ENCODE results near the gene PPARA. TPM values are rescaled to one million over a fixed set of nuclear protein-coding genes. Genes with fewer than 3 reads are reported as not detected.
"Not testable (repeated sequence)": the region's sequence is repeated elsewhere in the genome, so short reads cannot be mapped to it uniquely, and the experiment has no call there.

Gene PPARA
- total RNA-seq, 2 experiments from 2014 or later = 17.9 to 18.1 TPM

GRCh38 chr22:46196278-46196677 is 46.0 kb downstream of the PPARA start:
- Mint-ChIP-seq H3K36me3 (ENCODE audit: low read depth) (peaks cover 17% of the 10 kb centered on the region), H3K9me3 (ENCODE audit: insufficient read depth) (no peaks in the 10 kb centered on the region), H3K4me3 (no peak overlapping the region), H3K4me1 (ENCODE audit: low read depth) (peaks cover 16% of the 10 kb centered on the region), H3K27me3 (ENCODE audit: low read depth) (no peaks in the 10 kb centered on the region), H3K27ac (no peak overlapping the region)
- ChIA-PET CTCF (no interaction called here), POLR2A (interaction anchor here (0.6 kb wide), 1 partner anchor 25 kb away, joined by 3 read pairs; no protein-coding TSS in a partner anchor)
- ATAC-seq (no peak), DNase-seq (no peak)

GRCh38 chr22:46198274-46198673 is 47.9 kb downstream of the PPARA start:
- Mint-ChIP-seq H3K4me3 (no peak overlapping the region), H3K27ac (no peak overlapping the region), H3K36me3 (ENCODE audit: low read depth) (peaks cover 10% of the 10 kb centered on the region), H3K27me3 (ENCODE audit: low read depth) (no peaks in the 10 kb centered on the region), H3K4me1 (ENCODE audit: low read depth) (peaks cover 16% of the 10 kb centered on the region), H3K9me3 (ENCODE audit: insufficient read depth) (no peaks in the 10 kb centered on the region)
- ATAC-seq (no peak), DNase-seq (no peak)
- CTCF ChIA-PET = no interaction called here
- POLR2A ChIA-PET = interaction anchor here (0.6 kb wide), 1 partner anchor 11 kb away, joined by 3 read pairs; no protein-coding TSS in a partner anchor

GRCh38 chr22:46198806-46199205 is 48.5 kb downstream of the PPARA start:
- H3K9me3 Mint-ChIP-seq (ENCODE audit: insufficient read depth); H3K4me3 Mint-ChIP-seq; POLR2A ChIA-PET; DNase-seq; CTCF ChIA-PET; ATAC-seq; H3K27me3 Mint-ChIP-seq (ENCODE audit: low read depth): not testable (repeated sequence)
- Mint-ChIP-seq H3K4me1 (ENCODE audit: low read depth) (peaks cover 16% of the 10 kb centered on the region), H3K36me3 (ENCODE audit: low read depth) (peaks cover 11% of the 10 kb centered on the region), H3K27ac (peak overlapping the region; percentile 28)

- POLR2A ChIA-PET = no interaction called here
- H3K9me3 Mint-ChIP-seq (ENCODE audit: insufficient read depth) = no peaks in the 10 kb centered on the region
- no peak for DNase-seq
- CTCF ChIA-PET = interaction anchor here (0.9 kb wide), 1 partner anchor 9 kb away, joined by 3 read pairs; no protein-coding TSS in a partner anchor
- H3K4me1 Mint-ChIP-seq (ENCODE audit: low read depth) = peaks cover 7% of the 10 kb centered on the region
- H3K4me3 Mint-ChIP-seq = no peak overlapping the region
- H3K27ac Mint-ChIP-seq = no peak overlapping the region
- H3K36me3 Mint-ChIP-seq (ENCODE audit: low read depth) = peaks cover 26% of the 10 kb centered on the region
- no peaks in the 10 kb centered on the region for H3K27me3 Mint-ChIP-seq (ENCODE audit: low read depth)
- no peak for ATAC-seq
Measured at GRCh38 chr22:46201059-46201757, 50.9 kb downstream of the PPARA start.

- Mint-ChIP-seq H3K27me3 (ENCODE audit: low read depth) (no peaks in the 10 kb centered on the region), H3K4me3 (no peak overlapping the region), H3K27ac (no peak overlapping the region), H3K36me3 (ENCODE audit: low read depth) (peaks cover 26% of the 10 kb centered on the region), H3K9me3 (ENCODE audit: insufficient read depth) (no peaks in the 10 kb centered on the region), H3K4me1 (ENCODE audit: low read depth) (no peaks in the 10 kb centered on the region)
- DNase-seq (no peak), ATAC-seq (no peak)
- ChIA-PET CTCF (no interaction called here), POLR2A (no interaction called here)
Measured at GRCh38 chr22:46202897-46203600, 52.7 kb downstream of the PPARA start.

- no peak for DNase-seq
- Mint-ChIP-seq H3K4me3 (no peak overlapping the region), H3K36me3 (ENCODE audit: low read depth) (peaks cover 32% of the 10 kb centered on the region), H3K9me3 (ENCODE audit: insufficient read depth) (peaks cover 4% of the 10 kb centered on the region), H3K27ac (no peak overlapping the region), H3K4me1 (ENCODE audit: low read depth) (no peaks in the 10 kb centered on the region), H3K27me3 (ENCODE audit: low read depth) (no peaks in the 10 kb centered on the region)
- ATAC-seq = no peak
- POLR2A ChIA-PET = no interaction called here
- CTCF ChIA-PET = no interaction called here
Measured at GRCh38 chr22:46203601-46203980, 53.3 kb downstream of the PPARA start.

GRCh38 chr22:46209262-46209661 is 58.9 kb downstream of the PPARA start:
- no peak for ATAC-seq
- H3K4me3 Mint-ChIP-seq = no peak overlapping the region
- POLR2A ChIA-PET = interaction anchor here (0.7 kb wide), 1 partner anchor 11 kb away, joined by 3 read pairs; no protein-coding TSS in a partner anchor
- CTCF ChIA-PET = no interaction called here
- H3K36me3 Mint-ChIP-seq (ENCODE audit: low read depth) = peaks cover 60% of the 10 kb centered on the region
- peaks cover 4% of the 10 kb centered on the region for H3K4me1 Mint-ChIP-seq (ENCODE audit: low read depth)
- H3K27me3 Mint-ChIP-seq (ENCODE audit: low read depth) = no peaks in the 10 kb centered on the region
- no peak overlapping the region for H3K27ac Mint-ChIP-seq
- H3K9me3 Mint-ChIP-seq (ENCODE audit: insufficient read depth) = peaks cover 13% of the 10 kb centered on the region
- DNase-seq = no peak

- Mint-ChIP-seq H3K4me1 (ENCODE audit: low read depth) (peaks cover 4% of the 10 kb centered on the region), H3K9me3 (ENCODE audit: insufficient read depth) (peaks cover 13% of the 10 kb centered on the region), H3K27me3 (ENCODE audit: low read depth) (no peaks in the 10 kb centered on the region), H3K4me3 (no peak overlapping the region), H3K36me3 (ENCODE audit: low read depth) (peaks cover 64% of the 10 kb centered on the region), H3K27ac (no peak overlapping the region)
- POLR2A ChIA-PET = no interaction called here
- no peak for ATAC-seq
- CTCF ChIA-PET = no interaction called here
- no peak for DNase-seq
Measured at GRCh38 chr22:46212195-46212594, 61.9 kb downstream of the PPARA start.

- no peak overlapping the region for H3K27ac Mint-ChIP-seq
- H3K9me3 Mint-ChIP-seq (ENCODE audit: insufficient read depth) = peaks cover 13% of the 10 kb centered on the region
- ATAC-seq = no peak
- peaks cover 65% of the 10 kb centered on the region for H3K36me3 Mint-ChIP-seq (ENCODE audit: low read depth)
- ChIA-PET CTCF (no interaction called here), POLR2A (no interaction called here)
- H3K27me3 Mint-ChIP-seq (ENCODE audit: low read depth) = no peaks in the 10 kb centered on the region
- DNase-seq = no peak
- H3K4me1 Mint-ChIP-seq (ENCODE audit: low read depth) = peaks cover 4% of the 10 kb centered on the region
- no peak overlapping the region for H3K4me3 Mint-ChIP-seq
Measured at GRCh38 chr22:46213052-46213451, 62.7 kb downstream of the PPARA start.

- Mint-ChIP-seq H3K9me3 (ENCODE audit: insufficient read depth) (peaks cover 4% of the 10 kb centered on the region), H3K36me3 (ENCODE audit: low read depth) (peaks cover 59% of the 10 kb centered on the region), H3K4me3 (no peak overlapping the region), H3K27ac (no peak overlapping the region), H3K4me1 (ENCODE audit: low read depth) (peaks cover 5% of the 10 kb centered on the region), H3K27me3 (ENCODE audit: low read depth) (no peaks in the 10 kb centered on the region)
- DNase-seq (no peak), ATAC-seq (no peak)
- ChIA-PET CTCF (no interaction called here), POLR2A (no interaction called here)
Measured at GRCh38 chr22:46214149-46214548, 63.8 kb downstream of the PPARA start.

- peaks cover 59% of the 10 kb centered on the region for H3K36me3 Mint-ChIP-seq (ENCODE audit: low read depth)
- H3K27me3 Mint-ChIP-seq (ENCODE audit: low read depth) = no peaks in the 10 kb centered on the region
- H3K4me3 Mint-ChIP-seq = no peak overlapping the region
- ATAC-seq (no peak), DNase-seq (no peak)
- peaks cover 9% of the 10 kb centered on the region for H3K4me1 Mint-ChIP-seq (ENCODE audit: low read depth)
- H3K27ac Mint-ChIP-seq = no peak overlapping the region
- ChIA-PET POLR2A (no interaction called here), CTCF (no interaction called here)
- H3K9me3 Mint-ChIP-seq (ENCODE audit: insufficient read depth) = no peaks in the 10 kb centered on the region
Measured at GRCh38 chr22:46214616-46215015, 64.3 kb downstream of the PPARA start.

- no peak for ATAC-seq
Measured at GRCh38 chr22:46219636-46220035, 69.3 kb downstream of the PPARA start.

More at GRCh38 chr22:46219636-46220035, 69.3 kb downstream of the PPARA start:
- ChIA-PET POLR2A (no interaction called here), CTCF (interaction anchor here (0.6 kb wide), 1 partner anchor 515 kb away, joined by 3 read pairs; no protein-coding TSS in a partner anchor)
- DNase-seq = peak; percentile 33
- no peak overlapping the region for H3K4me3 Mint-ChIP-seq
- H3K27me3 Mint-ChIP-seq (ENCODE audit: low read depth) = no peaks in the 10 kb centered on the region
- no peaks in the 10 kb centered on the region for H3K9me3 Mint-ChIP-seq (ENCODE audit: insufficient read depth)
- H3K27ac Mint-ChIP-seq = peak overlapping the region; percentile 77
- H3K4me1 Mint-ChIP-seq (ENCODE audit: low read depth) = peaks cover 12% of the 10 kb centered on the region
- peaks cover 43% of the 10 kb centered on the region for H3K36me3 Mint-ChIP-seq (ENCODE audit: low read depth)

Measured in activated CD8-positive, alpha-beta T cell treated with anti-CD3 and anti-CD28 coated beads, Interleukin-2, amount 10 ng/mL, durations not matched to agents 7 days and 5 days (primary cell).